ENCODE data around the gene SIGLEC7. TPM values are rescaled to one million over a fixed set of nuclear protein-coding genes. Genes with fewer than 3 reads are reported as not detected.

Gene SIGLEC7
- total and polyA plus RNA-seq, 10 of the 15 experiments (the other 5 are each of a cell fraction or from before 2014, with no cell fraction given): 0.15 TPM; not detected in 9

DNA sequence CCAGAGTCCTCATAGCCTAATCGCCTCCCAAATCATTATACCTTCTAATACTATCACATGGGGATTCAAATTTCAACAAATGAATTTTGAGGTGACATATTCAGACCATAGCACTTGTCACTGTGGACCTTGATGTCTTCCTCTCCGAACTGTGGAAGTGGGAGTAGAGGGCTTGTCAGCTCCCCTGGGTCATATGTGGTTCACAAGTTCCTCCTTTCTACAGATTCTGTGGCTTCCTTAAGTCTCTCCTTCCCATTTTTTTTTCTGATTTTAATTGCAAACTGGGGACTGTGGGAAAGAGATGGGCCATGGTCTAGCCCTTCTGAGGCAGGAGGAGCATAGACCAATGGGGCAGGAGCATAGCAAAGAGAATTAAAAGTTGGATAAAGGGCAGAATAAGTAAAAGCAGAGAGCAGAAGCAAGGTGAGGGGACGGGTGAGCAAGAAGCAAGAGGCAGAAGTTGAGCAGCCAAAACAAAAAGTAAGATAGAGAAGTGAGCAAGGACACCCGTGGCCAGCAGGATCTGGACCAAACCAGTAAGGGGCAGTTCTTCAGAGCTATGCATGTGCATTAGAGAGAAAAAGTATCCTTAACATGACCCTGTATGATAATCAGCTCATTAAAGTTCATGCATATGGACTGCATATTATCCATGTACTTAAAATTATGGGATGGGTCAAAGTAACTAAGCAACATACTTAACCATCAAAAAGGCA, 2.6 kb upstream of the SIGLEC7 start:
- no peaks in the 10 kb centered on the region for H4K20me1 ChIP-seq (ENCODE audit: control insufficient read depth, insufficient read depth)
- no peak overlapping the region for H3K27ac ChIP-seq (ENCODE audit: control insufficient read depth, insufficient read depth)
- in situ Hi-C loops (cut with MboI): no loop called here
- ATAC-seq: no peak
- H3K9ac ChIP-seq (ENCODE audit: control insufficient read depth, insufficient read depth, low read length): no peak overlapping the region
- no peaks in the 10 kb centered on the region for H3K79me2 ChIP-seq (ENCODE audit: control insufficient read depth, insufficient read depth, low read length)
- no peak overlapping the region for H2AFZ ChIP-seq (ENCODE audit: control insufficient read depth, low read depth, low read length)
- H3K27me3 ChIP-seq (replicated peaks in 1 of 2; ENCODE audit: control insufficient read depth in 2 of 2, insufficient read depth in 2 of 2, low read length in 1 of 2): no peaks in the 10 kb centered on the region; a peak in 1 of 4 replicates
- no peaks in the 10 kb centered on the region for H3K4me1 ChIP-seq (ENCODE audit: control insufficient read depth, insufficient read depth, low read length)
- ChIA-PET RAD21 (ENCODE audit: unreplicated experiment) (no interaction called here), CTCF (no interaction called here), SMC1A (ENCODE audit: uncharacterized antibody, unreplicated experiment) (no interaction called here), POLR2A (no interaction called here)
- H3K36me3 ChIP-seq (ENCODE audit: control insufficient read depth in 2 of 2, insufficient read depth in 2 of 2, low read length in 1 of 2): no peaks in the 10 kb centered on the region
- intact Hi-C loops (cut with micrococcal nuclease; ENCODE audit: unreplicated experiment): no loop called here
- FAIRE-seq: no peak
- DNase-seq (ENCODE audit: low read depth, low spot score): no peak
- H3K4me2 ChIP-seq (ENCODE audit: control insufficient read depth, insufficient read depth): no peak overlapping the region
- WGBS (ENCODE audit: insufficient coverage, insufficient replicate concordance, low lambda C conversion rate, missing lambda C conversion rate): 3% methylated on average over 4 of the region's 4 CpGs
- H3K9me3 ChIP-seq (replicated peaks; ENCODE audit: control insufficient read depth, insufficient read depth, low read length): no peaks in the 10 kb centered on the region; the same call in 2 of the 3 replicates
- BruUV-seq (replicated peaks): no TSS peak
- H3K4me3 ChIP-seq: no peak overlapping the region
- TF ChIP-seq CEBPB (IDR thresholded peaks at IDR 0.05; ENCODE audit: borderline replicate concordance in 1 of 2, low read depth in 2 of 2, low read length in 2 of 2): no peak
- TF ChIP-seq USF1 (IDR thresholded peaks at IDR 0.05; ENCODE audit: borderline replicate concordance, extremely low read length, insufficient read depth, low read depth, low read length): no peak
- no peak for TF ChIP-seq DPF2 (IDR thresholded peaks at IDR 0.05)
- no peak for TF ChIP-seq POU2F2 (IDR thresholded peaks at IDR 0.05; ENCODE audit: borderline replicate concordance, low read depth, low read length)
- no peak for TF ChIP-seq EGR1 (IDR thresholded peaks at IDR 0.05; ENCODE audit: borderline replicate concordance in 1 of 2, low read depth in 2 of 2, low read length in 2 of 2)
- no peak for TF ChIP-seq BMI1 (IDR thresholded peaks at IDR 0.05; ENCODE audit: borderline replicate concordance)
- TF ChIP-seq MYB (IDR thresholded peaks at IDR 0.05; ENCODE audit: borderline replicate concordance, low read depth, low read length): no peak
- no peak for TF ChIP-seq STAT1 (conservative IDR thresholded peaks at IDR 0.05)
- no peak for TF ChIP-seq NFYA (IDR thresholded peaks at IDR 0.05; ENCODE audit: borderline replicate concordance, low read depth, low read length)
- TF ChIP-seq IRF3 (IDR thresholded peaks at IDR 0.05): no peak
- TF ChIP-seq TBL1XR1 (IDR thresholded peaks at IDR 0.05; ENCODE audit: low read depth, low read length): no peak
- TF ChIP-seq, protein P1, sequence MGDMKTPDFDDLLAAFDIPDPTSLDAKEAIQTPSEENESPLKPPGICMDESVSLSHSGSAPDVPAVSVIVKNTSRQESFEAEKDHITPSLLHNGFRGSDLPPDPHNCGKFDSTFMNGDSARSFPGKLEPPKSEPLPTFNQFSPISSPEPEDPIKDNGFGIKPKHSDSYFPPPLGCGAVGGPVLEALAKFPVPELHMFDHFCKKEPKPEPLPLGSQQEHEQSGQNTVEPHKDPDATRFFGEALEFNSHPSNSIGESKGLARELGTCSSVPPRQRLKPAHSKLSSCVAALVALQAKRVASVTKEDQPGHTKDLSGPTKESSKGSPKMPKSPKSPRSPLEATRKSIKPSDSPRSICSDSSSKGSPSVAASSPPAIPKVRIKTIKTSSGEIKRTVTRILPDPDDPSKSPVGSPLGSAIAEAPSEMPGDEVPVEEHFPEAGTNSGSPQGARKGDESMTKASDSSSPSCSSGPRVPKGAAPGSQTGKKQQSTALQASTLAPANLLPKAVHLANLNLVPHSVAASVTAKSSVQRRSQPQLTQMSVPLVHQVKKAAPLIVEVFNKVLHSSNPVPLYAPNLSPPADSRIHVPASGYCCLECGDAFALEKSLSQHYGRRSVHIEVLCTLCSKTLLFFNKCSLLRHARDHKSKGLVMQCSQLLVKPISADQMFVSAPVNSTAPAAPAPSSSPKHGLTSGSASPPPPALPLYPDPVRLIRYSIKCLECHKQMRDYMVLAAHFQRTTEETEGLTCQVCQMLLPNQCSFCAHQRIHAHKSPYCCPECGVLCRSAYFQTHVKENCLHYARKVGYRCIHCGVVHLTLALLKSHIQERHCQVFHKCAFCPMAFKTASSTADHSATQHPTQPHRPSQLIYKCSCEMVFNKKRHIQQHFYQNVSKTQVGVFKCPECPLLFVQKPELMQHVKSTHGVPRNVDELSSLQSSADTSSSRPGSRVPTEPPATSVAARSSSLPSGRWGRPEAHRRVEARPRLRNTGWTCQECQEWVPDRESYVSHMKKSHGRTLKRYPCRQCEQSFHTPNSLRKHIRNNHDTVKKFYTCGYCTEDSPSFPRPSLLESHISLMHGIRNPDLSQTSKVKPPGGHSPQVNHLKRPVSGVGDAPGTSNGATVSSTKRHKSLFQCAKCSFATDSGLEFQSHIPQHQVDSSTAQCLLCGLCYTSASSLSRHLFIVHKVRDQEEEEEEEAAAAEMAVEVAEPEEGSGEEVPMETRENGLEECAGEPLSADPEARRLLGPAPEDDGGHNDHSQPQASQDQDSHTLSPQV (IDR thresholded peaks at IDR 0.05): no peak
- no peak for TF ChIP-seq SKIL (IDR thresholded peaks at IDR 0.05; ENCODE audit: low read depth, poor library complexity, severe bottlenecking)
- no peak for TF ChIP-seq CREM (IDR thresholded peaks at IDR 0.05; ENCODE audit: low read depth)
- no peak for TF ChIP-seq JUNB (IDR thresholded peaks at IDR 0.05)
- no peak for TF ChIP-seq SIN3A (IDR thresholded peaks at IDR 0.05; ENCODE audit: low read depth, low read length)

Measured in GM12878 (cell line).